ENCODE results near the gene SLC35E3. TPM values are rescaled to one million over a fixed set of nuclear protein-coding genes. Genes with fewer than 3 reads are reported as not detected.

SLC35E3 gene
- total RNA-seq, 1 donor from 2014 or later: 9.5 TPM

DNA sequence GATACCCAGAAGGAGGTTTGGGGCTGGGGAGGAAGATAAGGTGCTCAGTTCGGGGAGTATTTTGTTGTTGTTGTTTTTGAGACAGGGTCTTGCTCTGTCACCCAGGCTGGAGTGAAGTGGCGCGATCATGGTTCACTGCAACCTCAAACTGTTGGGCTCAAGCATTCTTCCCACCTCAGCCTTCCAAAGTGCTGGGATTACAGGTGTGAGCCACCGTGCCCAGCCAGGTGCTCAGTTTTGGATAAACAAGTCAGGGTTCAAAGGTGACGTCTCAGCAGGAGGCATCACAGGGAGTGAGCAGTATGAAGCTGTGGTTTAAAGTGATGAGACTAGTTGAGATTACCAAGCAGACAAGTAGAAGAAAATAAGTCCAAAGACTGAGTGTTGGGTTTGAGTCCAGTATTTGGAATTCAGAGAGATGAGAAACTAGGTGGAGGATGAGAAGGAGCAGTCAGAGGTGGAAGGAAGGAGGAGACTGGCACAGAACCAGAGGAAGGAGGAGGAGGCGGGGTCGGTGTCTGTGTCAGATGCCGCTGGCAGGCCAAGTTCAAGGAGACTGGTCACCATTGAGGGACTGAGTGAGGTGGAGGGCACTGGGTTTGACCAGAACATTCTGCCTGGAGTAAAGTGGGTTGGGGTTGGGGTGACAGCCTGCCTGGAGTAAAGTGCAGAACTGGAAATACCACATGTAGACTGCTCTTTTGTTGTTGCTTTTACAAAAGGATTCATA, 16.1 kb downstream of the SLC35E3 start:
- DNase-seq (ENCODE audit: extremely low spot score, unreplicated experiment): no peak
- no peak overlapping the region for H3K27ac Mint-ChIP-seq (ENCODE audit: unreplicated experiment)
- no peak overlapping the region for H3K4me3 Mint-ChIP-seq (ENCODE audit: unreplicated experiment)
- no peaks in the 10 kb centered on the region for H3K27me3 Mint-ChIP-seq (ENCODE audit: unreplicated experiment)
- TF ChIP-seq, protein P1, sequence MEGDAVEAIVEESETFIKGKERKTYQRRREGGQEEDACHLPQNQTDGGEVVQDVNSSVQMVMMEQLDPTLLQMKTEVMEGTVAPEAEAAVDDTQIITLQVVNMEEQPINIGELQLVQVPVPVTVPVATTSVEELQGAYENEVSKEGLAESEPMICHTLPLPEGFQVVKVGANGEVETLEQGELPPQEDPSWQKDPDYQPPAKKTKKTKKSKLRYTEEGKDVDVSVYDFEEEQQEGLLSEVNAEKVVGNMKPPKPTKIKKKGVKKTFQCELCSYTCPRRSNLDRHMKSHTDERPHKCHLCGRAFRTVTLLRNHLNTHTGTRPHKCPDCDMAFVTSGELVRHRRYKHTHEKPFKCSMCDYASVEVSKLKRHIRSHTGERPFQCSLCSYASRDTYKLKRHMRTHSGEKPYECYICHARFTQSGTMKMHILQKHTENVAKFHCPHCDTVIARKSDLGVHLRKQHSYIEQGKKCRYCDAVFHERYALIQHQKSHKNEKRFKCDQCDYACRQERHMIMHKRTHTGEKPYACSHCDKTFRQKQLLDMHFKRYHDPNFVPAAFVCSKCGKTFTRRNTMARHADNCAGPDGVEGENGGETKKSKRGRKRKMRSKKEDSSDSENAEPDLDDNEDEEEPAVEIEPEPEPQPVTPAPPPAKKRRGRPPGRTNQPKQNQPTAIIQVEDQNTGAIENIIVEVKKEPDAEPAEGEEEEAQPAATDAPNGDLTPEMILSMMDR (IDR thresholded peaks at IDR 0.05): no peak
- H3K9me3 Mint-ChIP-seq (ENCODE audit: unreplicated experiment): no peaks in the 10 kb centered on the region
- peaks cover 2% of the 10 kb centered on the region for H3K4me1 Mint-ChIP-seq (ENCODE audit: unreplicated experiment)
- peaks cover 32% of the 10 kb centered on the region for H3K36me3 Mint-ChIP-seq (ENCODE audit: unreplicated experiment)

DNA sequence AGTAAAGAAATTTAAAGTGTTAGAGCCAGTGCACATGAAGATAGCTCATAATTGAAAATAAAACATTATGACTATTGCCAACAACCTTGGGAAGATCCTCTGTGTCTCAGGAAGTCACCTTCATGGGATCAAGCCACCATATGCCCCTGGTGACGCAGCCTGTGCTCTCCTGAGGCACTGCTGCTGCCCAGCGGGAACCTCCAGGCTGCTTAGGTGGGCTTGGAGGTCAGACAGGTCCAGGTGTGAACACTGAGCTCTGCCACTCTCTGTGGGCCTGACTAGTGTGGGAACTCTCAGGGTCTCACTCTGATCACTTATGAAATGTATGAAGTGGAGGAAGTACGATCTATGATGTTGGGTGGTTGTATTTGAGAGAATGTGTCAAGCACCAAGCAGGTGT, 16.7 kb downstream of the SLC35E3 start:
- H3K4me3 Mint-ChIP-seq (ENCODE audit: unreplicated experiment): no peak overlapping the region
- H3K4me1 Mint-ChIP-seq (ENCODE audit: unreplicated experiment): peaks cover 2% of the 10 kb centered on the region
- TF ChIP-seq, protein P1 (IDR thresholded peaks at IDR 0.05): no peak
- DNase-seq (ENCODE audit: extremely low spot score, unreplicated experiment): no peak
- H3K27me3 Mint-ChIP-seq (ENCODE audit: unreplicated experiment): no peaks in the 10 kb centered on the region
- H3K27ac Mint-ChIP-seq (ENCODE audit: unreplicated experiment): no peak overlapping the region
- H3K36me3 Mint-ChIP-seq (ENCODE audit: unreplicated experiment): peaks cover 34% of the 10 kb centered on the region
- no peaks in the 10 kb centered on the region for H3K9me3 Mint-ChIP-seq (ENCODE audit: unreplicated experiment)

DNA sequence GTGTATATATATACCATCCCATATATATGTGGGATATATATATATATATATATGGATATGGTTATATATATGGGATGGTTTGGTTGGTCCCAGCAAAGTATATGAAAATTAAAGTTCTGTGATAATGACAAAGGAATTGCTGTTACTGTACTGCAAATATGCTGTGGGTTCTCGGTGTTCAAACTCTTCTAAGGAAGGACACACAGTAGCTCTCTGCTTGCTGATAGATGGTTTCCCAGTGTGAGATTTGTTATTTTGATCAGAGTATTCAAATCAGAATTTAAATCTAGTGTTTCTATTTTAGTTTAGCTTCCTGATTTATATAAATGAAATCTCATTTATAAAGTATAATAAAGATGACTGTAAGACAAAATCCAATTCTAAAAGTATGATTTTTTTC, 19.7 kb downstream of the SLC35E3 start:
- Mint-ChIP-seq H3K4me1 (ENCODE audit: unreplicated experiment) (no peaks in the 10 kb centered on the region), H3K27me3 (ENCODE audit: unreplicated experiment) (no peaks in the 10 kb centered on the region), H3K36me3 (ENCODE audit: unreplicated experiment) (peaks cover 21% of the 10 kb centered on the region), H3K4me3 (ENCODE audit: unreplicated experiment) (no peak overlapping the region), H3K9me3 (ENCODE audit: unreplicated experiment) (no peaks in the 10 kb centered on the region), H3K27ac (ENCODE audit: unreplicated experiment) (no peak overlapping the region)
- no peak for DNase-seq (ENCODE audit: extremely low spot score, unreplicated experiment)
- TF ChIP-seq, protein P1 (IDR thresholded peaks at IDR 0.05): no peak

DNA sequence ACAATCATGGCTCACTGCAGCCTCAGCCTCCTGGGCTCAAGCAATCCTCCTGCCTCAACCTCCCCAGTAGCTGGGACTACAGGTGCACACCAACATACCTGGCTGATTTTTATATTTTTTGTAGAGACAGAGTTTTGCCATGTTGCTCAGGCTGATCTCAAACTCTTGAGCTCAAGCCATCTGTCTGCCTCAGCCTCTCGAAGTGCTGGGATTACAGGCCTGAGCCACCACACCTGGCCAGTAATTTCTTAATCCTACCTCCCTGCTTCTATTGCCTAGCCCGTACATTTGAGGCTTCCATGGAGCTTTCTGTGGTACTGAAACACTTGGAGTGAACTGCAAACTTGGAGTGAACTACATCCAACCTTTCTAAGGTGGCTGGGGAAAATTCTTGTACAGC, 20.7 kb downstream of the SLC35E3 start:
- H3K27ac Mint-ChIP-seq (ENCODE audit: unreplicated experiment): no peak overlapping the region
- TF ChIP-seq, protein P1 (IDR thresholded peaks at IDR 0.05): no peak
- no peaks in the 10 kb centered on the region for H3K9me3 Mint-ChIP-seq (ENCODE audit: unreplicated experiment)
- H3K4me3 Mint-ChIP-seq (ENCODE audit: unreplicated experiment): no peak overlapping the region
- no peaks in the 10 kb centered on the region for H3K27me3 Mint-ChIP-seq (ENCODE audit: unreplicated experiment)
- DNase-seq (ENCODE audit: extremely low spot score, unreplicated experiment): no peak
- peaks cover 18% of the 10 kb centered on the region for H3K36me3 Mint-ChIP-seq (ENCODE audit: unreplicated experiment)
- no peaks in the 10 kb centered on the region for H3K4me1 Mint-ChIP-seq (ENCODE audit: unreplicated experiment)

DNA sequence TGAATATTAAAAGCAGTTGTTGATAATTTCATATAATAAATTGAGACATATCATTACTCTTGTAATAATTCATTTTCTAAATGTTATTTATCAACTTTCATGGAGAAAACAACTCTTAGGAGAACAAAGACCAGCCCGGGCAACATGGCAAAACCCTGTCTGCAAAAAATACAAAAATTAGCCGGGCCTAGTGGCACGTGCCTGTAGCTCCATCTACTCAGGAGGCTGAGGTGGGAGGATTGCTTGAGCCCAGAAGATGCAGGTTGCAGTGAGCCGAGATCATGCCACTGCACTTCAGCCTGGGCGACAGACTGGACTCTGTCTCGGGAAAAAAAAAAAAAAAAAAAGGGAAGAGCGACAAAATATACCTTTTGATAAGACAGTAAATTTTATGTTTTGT, 21.2 kb downstream of the SLC35E3 start:
- Mint-ChIP-seq H3K27ac (ENCODE audit: unreplicated experiment) (no peak overlapping the region), H3K27me3 (ENCODE audit: unreplicated experiment) (no peaks in the 10 kb centered on the region), H3K4me1 (ENCODE audit: unreplicated experiment) (no peaks in the 10 kb centered on the region), H3K4me3 (ENCODE audit: unreplicated experiment) (no peak overlapping the region), H3K9me3 (ENCODE audit: unreplicated experiment) (no peaks in the 10 kb centered on the region), H3K36me3 (ENCODE audit: unreplicated experiment) (peaks cover 12% of the 10 kb centered on the region)
- TF ChIP-seq, protein P1 (IDR thresholded peaks at IDR 0.05): no peak
- no peak for DNase-seq (ENCODE audit: extremely low spot score, unreplicated experiment)

Data from osteocyte (in vitro differentiated cells).